Stimulated activated naive CD4-positive, alpha-beta T cell treated with Interleukin-2 at 50 U/mL for 16 hours (primary cell): ENCODE measurements around the gene LRFN2.

ENCODE experiments used
- DNase-seq: peaks from one replicate; lab custom pipeline; 2025; lab: John Stamatoyannopoulos, UW

LRFN2 gene

GRCh38 chr6:40586369-40587201 is 579 bp downstream of the LRFN2 start:
- DNase-seq = no peak

GRCh38 chr6:40585651-40586269 is 1.4 kb downstream of the LRFN2 start:
- DNase-seq = no peak

- no peak for DNase-seq
These were observed 1.9 kb downstream of the LRFN2 start for GRCh38 chr6:40585223-40585622.

GRCh38 chr6:40584741-40585140 is 2.4 kb downstream of the LRFN2 start:
- no peak for DNase-seq

GRCh38 chr6:40583709-40584108 is 3.5 kb downstream of the LRFN2 start:
- DNase-seq = no peak

GRCh38 chr6:40582892-40583291 is 4.3 kb downstream of the LRFN2 start:
- DNase-seq = no peak

- no peak for DNase-seq
These were observed 8.1 kb downstream of the LRFN2 start for GRCh38 chr6:40579101-40579500.

- DNase-seq = no peak
These were observed 9.5 kb downstream of the LRFN2 start for GRCh38 chr6:40577672-40578071.

GRCh38 chr6:40573221-40573620 is 13.9 kb downstream of the LRFN2 start:
- no peak for DNase-seq

- DNase-seq = no peak
These were observed 17.8 kb downstream of the LRFN2 start for GRCh38 chr6:40569162-40569910.

GRCh38 chr6:40568062-40568708 is 19.0 kb downstream of the LRFN2 start:
- DNase-seq = no peak

GRCh38 chr6:40563111-40563510 is 24.1 kb downstream of the LRFN2 start:
- DNase-seq = no peak

- DNase-seq = no peak
These were observed 28.1 kb downstream of the LRFN2 start for GRCh38 chr6:40559056-40559455.

- no peak for DNase-seq
These were observed 29.1 kb downstream of the LRFN2 start for GRCh38 chr6:40558102-40558501.

GRCh38 chr6:40556881-40557280 is 30.3 kb downstream of the LRFN2 start:
- no peak for DNase-seq

- DNase-seq = no peak
These were observed 31.1 kb downstream of the LRFN2 start for GRCh38 chr6:40556023-40556422.

- DNase-seq = no peak
These were observed 32.1 kb downstream of the LRFN2 start for GRCh38 chr6:40555092-40555491.

GRCh38 chr6:40552941-40553340 is 34.2 kb downstream of the LRFN2 start:
- no peak for DNase-seq

GRCh38 chr6:40551966-40552505 is 35.1 kb downstream of the LRFN2 start:
- no peak for DNase-seq

- no peak for DNase-seq
These were observed 36.7 kb downstream of the LRFN2 start for GRCh38 chr6:40550202-40551101.

- no peak for DNase-seq
These were observed 41.2 kb downstream of the LRFN2 start for GRCh38 chr6:40545954-40546353.
